SH-SY5Y (cell line): ENCODE results near the gene ABCF3.

Experiments
- GATA2 ChIP-seq: IDR thresholded peaks from 2 replicates; pipeline ENCODE4 v1.6.1; 2011; ENCODE audit warnings: mild to moderate bottlenecking, low read depth, low read length
- GATA3 ChIP-seq: IDR thresholded peaks from 2 replicates; pipeline ENCODE4 v1.6.1; 2011; ENCODE audit warnings: low read depth, mild to moderate bottlenecking, low read length, moderate library complexity

DNA sequence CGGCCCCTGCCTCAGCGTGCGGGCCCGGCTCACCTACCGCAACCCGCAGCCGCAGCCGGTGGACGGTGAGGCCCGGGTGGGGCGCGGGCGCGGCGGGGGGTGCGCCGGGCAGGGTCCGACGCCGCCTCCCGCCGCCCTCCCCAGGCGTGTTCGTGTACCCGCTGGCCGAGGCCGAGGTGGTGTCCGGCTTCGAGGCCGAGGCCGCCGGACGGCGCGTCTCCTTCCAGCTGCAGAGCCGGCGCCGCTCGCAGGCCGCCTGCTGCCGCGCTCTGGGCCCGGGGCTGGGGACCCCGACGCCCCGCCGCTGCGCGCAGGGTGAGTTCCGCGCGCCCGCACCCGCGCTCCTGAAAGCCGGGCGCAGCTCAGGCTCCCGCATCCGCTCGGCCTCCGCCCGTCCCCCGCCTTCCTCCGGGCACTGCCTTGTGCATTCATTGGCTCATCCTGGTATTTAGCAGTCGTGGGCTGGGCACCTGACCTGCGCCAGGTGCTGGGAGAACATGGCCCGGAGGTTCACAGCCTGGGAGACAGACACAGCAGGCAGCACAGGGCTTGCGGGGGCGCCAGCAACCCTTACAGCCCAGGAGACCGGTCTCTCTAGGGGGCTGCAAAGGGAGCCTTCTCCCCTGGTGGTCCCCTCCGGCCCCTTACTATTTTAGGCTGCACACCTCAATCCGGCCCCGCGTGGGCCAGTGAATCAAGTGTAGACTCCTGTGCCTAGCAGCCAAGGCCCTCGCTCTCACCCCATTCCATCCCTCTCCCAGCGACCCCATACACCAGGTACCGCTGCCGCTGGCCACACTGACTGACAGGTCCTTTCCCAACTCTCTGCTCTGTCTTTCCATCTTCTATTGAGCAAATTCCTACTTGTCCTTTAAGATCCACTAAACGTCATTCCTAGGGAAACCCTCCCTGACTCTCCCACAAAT, 44.9 kb downstream of the ABCF3 start:
- TF ChIP-seq GATA2 (no peak), GATA3 (no peak)
